Keratinocyte (primary cell): Measurements from ENCODE around the gene DGKZ. TPM values are rescaled to one million over a fixed set of nuclear protein-coding genes. Genes with fewer than 3 reads are reported as not detected.

ENCODE experiments used
- DNase-seq: peaks from one replicate; pipeline ENCODE4 v3.0.0-alpha.2; 2011; ENCODE audit warnings: low read depth, missing footprints, low spot score
- FAIRE-seq: peaks from 2 replicates; lab custom pipeline; 2011; peaks lifted over from hg19 to GRCh38; lab: Jason Lieb, UNC
- H2AFZ ChIP-seq: 2 replicates; pipeline ENCODE4 v1.6.0; 2012; ENCODE audit warnings: low read length, control low read depth, inconsistent platforms; ENCODE audit not compliant: control insufficient read depth
- H3K27ac ChIP-seq: 2 replicates; pipeline ENCODE4 v1.5.1; 2011; ENCODE audit warnings: low read length; ENCODE audit not compliant: control insufficient read depth, insufficient read depth
- H3K27me3 ChIP-seq: 3 replicates; pipeline ENCODE4 v1.6.0; 2011; ENCODE audit warnings: low read length; ENCODE audit not compliant: control insufficient read depth, insufficient read depth; ENCODE audit errors: extremely low read depth
- H3K36me3 ChIP-seq, 2 experiments: 2 replicates in 1 of 2; 3 replicates in 1 of 2; pipeline ENCODE4 v1.5.1; 2011; ENCODE audit warnings: low read length in 2 of 2, mild to moderate bottlenecking in 1 of 2; ENCODE audit not compliant: control insufficient read depth in 2 of 2, insufficient read depth in 2 of 2; ENCODE audit errors: extremely low read depth in 1 of 2
- H3K4me1 ChIP-seq: 3 replicates; pipeline ENCODE4 v1.5.1; 2011; ENCODE audit warnings: low read length; ENCODE audit not compliant: control insufficient read depth, insufficient read depth; ENCODE audit errors: extremely low read depth
- H3K4me2 ChIP-seq: 3 replicates; pipeline ENCODE4 v1.6.0; 2011; ENCODE audit warnings: low read depth, low read length; ENCODE audit not compliant: control insufficient read depth, insufficient read depth; ENCODE audit errors: extremely low read depth
- H3K4me3 ChIP-seq, 3 experiments: fragments of 200-600 bp in 1 of 3; sonication (generic) in 1 of 3; 2 replicates in 2 of 3; 3 replicates in 1 of 3; pipeline ENCODE4 v1.5.1; 2011 to 2016; ENCODE audit warnings: low read length in 3 of 3, mild to moderate bottlenecking in 3 of 3, control low read depth in 2 of 3, inconsistent platforms in 1 of 3, low read depth in 1 of 3, mixed read lengths in 1 of 3, mixed run types in 1 of 3, moderate library complexity in 1 of 3; ENCODE audit not compliant: control insufficient read depth in 2 of 3, insufficient read depth in 2 of 3; ENCODE audit errors: extremely low read depth in 1 of 3
- H3K79me2 ChIP-seq: 2 replicates; pipeline ENCODE4 v1.6.0; 2012; ENCODE audit warnings: low read length; ENCODE audit not compliant: control insufficient read depth, insufficient read depth
- H3K9ac ChIP-seq: 3 replicates; pipeline ENCODE4 v1.6.0; 2011; ENCODE audit warnings: low read length; ENCODE audit not compliant: control insufficient read depth, insufficient read depth; ENCODE audit errors: extremely low read depth
- H3K9me1 ChIP-seq: 3 replicates; pipeline ENCODE4 v1.6.0; 2011; ENCODE audit warnings: low read length; ENCODE audit not compliant: control insufficient read depth, insufficient read depth; ENCODE audit errors: extremely low read depth
- H3K9me3 ChIP-seq: 2 replicates; pipeline ENCODE4 v1.5.1; 2012; ENCODE audit warnings: low read depth, low read length; ENCODE audit not compliant: control insufficient read depth
- H4K20me1 ChIP-seq: 3 replicates; pipeline ENCODE4 v1.6.0; 2011; ENCODE audit warnings: low read length; ENCODE audit not compliant: control insufficient read depth, insufficient read depth; ENCODE audit errors: extremely low read depth
- EZH2 ChIP-seq: IDR thresholded peaks from one replicate; pipeline ENCODE4 v1.6.1; 2012; ENCODE audit warnings: inconsistent platforms, mild to moderate bottlenecking, low read length, moderate library complexity
- dilution Hi-C: fragments of 300-500 bp; cut with MboI; formaldehyde crosslinking; loops from one replicate; pipeline ENCODE4 v1.7.0; 2020; ENCODE audit warnings: low sequenced_read_pairs; ENCODE audit not compliant: extremely low pct_ligation_motif_present
- polyA plus RNA-seq, 5 experiments: library from polyadenylated mRNA; depleted of rRNA in 3 of 5; stranded (reverse) in 3 of 5; stranded (forward) in 1 of 5; unstranded in 1 of 5; fragments of >200 nt; gene quantifications; 1 replicate in 1 of 5; 2 replicates in 3 of 5; 3 replicates in 1 of 5; pipeline versions ENCODE4 v1.2.1 to v1.2.3, GENCODE V29; 2011 to 2012; ENCODE audit warnings: missing spikeins in 2 of 5, low read depth in 1 of 5, low replicate concordance in 1 of 5
- TF ChIP-seq, protein P1 (sequence below), 3 experiments: IDR thresholded peaks in 1 of 3; conservative IDR thresholded peaks in 1 of 3; optimal IDR thresholded peaks in 1 of 3; 2 replicates in 2 of 3; 3 replicates in 1 of 3; pipeline versions ENCODE3 to v1.5.1; 2011; ENCODE audit warnings: low read length in 3 of 3, mild to moderate bottlenecking in 3 of 3, moderate library complexity in 2 of 3, control low read depth in 1 of 3, inconsistent platforms in 1 of 3; ENCODE audit not compliant: insufficient read depth in 2 of 3; ENCODE audit errors: extremely low read depth in 1 of 3

Gene DGKZ
- polyA plus RNA-seq, 1 donor (not counting 4 experiments of a cell fraction or from before 2014, with no cell fraction given): 23.3 TPM

DNA sequence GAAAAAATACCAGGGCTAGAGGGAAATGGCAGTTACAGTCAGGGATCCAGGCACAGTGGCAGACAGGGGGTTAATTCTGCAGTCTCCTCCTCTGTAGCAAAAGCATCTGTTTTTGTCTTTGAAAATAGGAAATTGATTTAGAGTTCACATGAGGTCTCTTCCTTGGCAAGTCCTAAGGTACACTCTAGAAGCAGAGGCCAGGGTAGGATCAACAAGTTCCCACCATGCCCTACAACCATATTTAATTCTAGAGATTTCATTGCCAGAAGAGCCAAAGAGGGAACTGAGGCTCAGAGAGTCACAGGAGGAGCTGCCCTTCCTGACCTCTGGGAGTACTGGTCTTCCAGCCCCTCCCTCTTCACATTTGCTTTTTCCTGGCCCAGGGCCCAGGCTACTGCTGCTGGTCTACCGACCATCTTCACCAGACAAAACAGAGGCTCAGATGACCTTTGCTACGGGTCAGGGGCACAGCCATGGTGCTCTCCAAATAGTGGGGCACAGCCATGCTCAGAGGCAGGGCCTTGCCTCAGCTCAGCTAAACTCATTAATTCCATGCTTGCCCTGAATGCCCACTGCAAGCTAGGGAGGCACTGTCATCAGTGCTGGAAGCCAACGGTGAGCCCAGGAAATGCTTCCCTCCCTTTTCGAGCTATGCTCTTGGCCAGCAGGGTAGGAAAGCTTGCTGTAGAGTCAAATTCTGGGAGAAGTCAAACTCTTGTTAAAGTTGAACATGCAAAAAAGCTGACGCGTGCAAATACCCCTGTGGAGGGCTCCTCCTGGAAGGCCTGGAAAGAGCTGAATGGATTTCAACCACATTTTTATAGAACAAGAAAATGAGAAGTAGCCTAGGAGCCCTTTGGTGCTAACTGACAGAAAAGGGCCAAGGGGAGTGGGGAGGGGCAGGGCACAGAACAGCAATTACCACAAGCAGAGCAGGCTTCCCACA lies 56.0 kb downstream of the DGKZ start:
- H3K4me2 ChIP-seq: no peak overlapping the region
- H3K79me2 ChIP-seq: no peaks in the 10 kb centered on the region
- H3K9me1 ChIP-seq: no peaks in the 10 kb centered on the region
- DNase-seq (no peak), FAIRE-seq (no peak)
- TF ChIP-seq EZH2: no peak
- TF ChIP-seq, protein P1, sequence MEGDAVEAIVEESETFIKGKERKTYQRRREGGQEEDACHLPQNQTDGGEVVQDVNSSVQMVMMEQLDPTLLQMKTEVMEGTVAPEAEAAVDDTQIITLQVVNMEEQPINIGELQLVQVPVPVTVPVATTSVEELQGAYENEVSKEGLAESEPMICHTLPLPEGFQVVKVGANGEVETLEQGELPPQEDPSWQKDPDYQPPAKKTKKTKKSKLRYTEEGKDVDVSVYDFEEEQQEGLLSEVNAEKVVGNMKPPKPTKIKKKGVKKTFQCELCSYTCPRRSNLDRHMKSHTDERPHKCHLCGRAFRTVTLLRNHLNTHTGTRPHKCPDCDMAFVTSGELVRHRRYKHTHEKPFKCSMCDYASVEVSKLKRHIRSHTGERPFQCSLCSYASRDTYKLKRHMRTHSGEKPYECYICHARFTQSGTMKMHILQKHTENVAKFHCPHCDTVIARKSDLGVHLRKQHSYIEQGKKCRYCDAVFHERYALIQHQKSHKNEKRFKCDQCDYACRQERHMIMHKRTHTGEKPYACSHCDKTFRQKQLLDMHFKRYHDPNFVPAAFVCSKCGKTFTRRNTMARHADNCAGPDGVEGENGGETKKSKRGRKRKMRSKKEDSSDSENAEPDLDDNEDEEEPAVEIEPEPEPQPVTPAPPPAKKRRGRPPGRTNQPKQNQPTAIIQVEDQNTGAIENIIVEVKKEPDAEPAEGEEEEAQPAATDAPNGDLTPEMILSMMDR (optimal IDR thresholded peaks at IDR 0.05 in 1 of 3, IDR thresholded peaks at IDR 0.05 in 1 of 3, conservative IDR thresholded peaks at IDR 0.05 in 1 of 3; ENCODE audit: extremely low read depth in 1 of 3, insufficient read depth in 2 of 3, low read length in 3 of 3): no peak
- no peaks in the 10 kb centered on the region for H3K9me3 ChIP-seq
- H3K4me3 ChIP-seq: no peak overlapping the region
- H3K27me3 ChIP-seq: no peaks in the 10 kb centered on the region
- no peaks in the 10 kb centered on the region for H4K20me1 ChIP-seq
- H3K36me3 ChIP-seq: peaks cover 9 to 22% of the 10 kb centered on the region in 2 experiments
- dilution Hi-C loops: no loop called here
- H3K27ac ChIP-seq: no peak overlapping the region
- no peak overlapping the region for H3K9ac ChIP-seq
- H2AFZ ChIP-seq: no peak overlapping the region
- H3K4me1 ChIP-seq: no peaks in the 10 kb centered on the region

DNA sequence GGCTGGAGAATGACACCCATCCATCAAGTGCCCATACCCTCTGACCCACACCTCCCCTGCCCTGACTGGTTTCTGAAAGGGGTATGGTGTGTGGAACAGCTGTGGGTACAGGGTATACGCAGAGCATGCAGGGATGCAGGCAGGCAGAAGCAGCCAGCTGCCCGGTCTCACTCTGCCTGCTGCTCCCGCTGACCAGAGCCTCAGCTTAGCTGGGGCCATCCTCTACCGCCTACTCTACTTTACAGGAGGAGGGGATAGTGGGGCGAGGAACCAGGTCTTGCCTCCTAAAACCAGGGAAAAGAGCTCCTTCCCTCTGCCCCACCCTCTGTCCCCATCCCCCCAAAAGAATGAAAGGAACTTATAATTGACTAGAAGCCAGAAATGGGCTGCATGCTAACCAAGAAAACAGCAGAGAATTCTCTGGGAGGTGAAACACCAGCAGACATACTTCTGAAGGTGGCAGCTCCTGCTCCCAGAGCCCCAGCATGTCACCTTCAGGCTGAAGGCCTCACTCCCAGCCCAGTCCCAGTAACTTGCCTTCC lies 57.3 kb downstream of the DGKZ start:
- H4K20me1 ChIP-seq: no peaks in the 10 kb centered on the region
- no peaks in the 10 kb centered on the region for H3K27me3 ChIP-seq
- TF ChIP-seq EZH2: no peak
- TF ChIP-seq, protein P1 (optimal IDR thresholded peaks at IDR 0.05 in 1 of 3, IDR thresholded peaks at IDR 0.05 in 1 of 3, conservative IDR thresholded peaks at IDR 0.05 in 1 of 3; ENCODE audit: extremely low read depth in 1 of 3, insufficient read depth in 2 of 3, low read length in 3 of 3): no peak
- H3K27ac ChIP-seq: no peak overlapping the region
- no peaks in the 10 kb centered on the region for H3K4me1 ChIP-seq
- H3K79me2 ChIP-seq: no peaks in the 10 kb centered on the region
- H3K36me3 ChIP-seq: peaks cover 17 to 28% of the 10 kb centered on the region in 2 experiments
- no peak overlapping the region for H3K9ac ChIP-seq
- FAIRE-seq: no peak
- H2AFZ ChIP-seq: no peak overlapping the region
- dilution Hi-C loops: no loop called here
- no peak overlapping the region for H3K4me2 ChIP-seq
- H3K4me3 ChIP-seq: no peak overlapping the region
- H3K9me3 ChIP-seq: no peaks in the 10 kb centered on the region
- no peaks in the 10 kb centered on the region for H3K9me1 ChIP-seq
- DNase-seq: no peak
